Stimulated activated CD4-positive, alpha-beta T cell treated with anti-CD3 and anti-CD28 coated beads, TNF-alpha, amount 100 ng/mL, for 24 hours (primary cell): ENCODE measurements around the gene FBXL16.
A peak's percentile ranks its signal among the peaks of the same experiment; 100 is the strongest.

Experiments
- DNase-seq, 3 experiments: peaks; one replicate each; pipeline ENCODE4 v3.0.0-alpha.2; 2020; ENCODE audit warnings: low read depth in 3 of 3

The FBXL16 gene

GRCh38 chr16:662597-662996 is 43.0 kb downstream of the FBXL16 start:
- DNase-seq, result no peak

GRCh38 chr16:662095-662494 is 43.5 kb downstream of the FBXL16 start:
- DNase-seq, result no peak

- no peak for DNase-seq
Observed at GRCh38 chr16:661184-661821, 44.3 kb downstream of the FBXL16 start.

GRCh38 chr16:660459-661183 is 45.0 kb downstream of the FBXL16 start:
- peak in 2 of 3 experiments; percentile 38 to 66 for DNase-seq

- no peak for DNase-seq
Observed at GRCh38 chr16:660132-660458, 45.5 kb downstream of the FBXL16 start.

GRCh38 chr16:659618-660017 is 46.0 kb downstream of the FBXL16 start:
- DNase-seq, result no peak

GRCh38 chr16:658679-659571 is 46.7 kb downstream of the FBXL16 start:
- DNase-seq, result no peak

- DNase-seq, result no peak
Observed at GRCh38 chr16:657487-657886, 48.1 kb downstream of the FBXL16 start.

- DNase-seq, result no peak
Observed at GRCh38 chr16:654034-654433, 51.6 kb downstream of the FBXL16 start.

- no peak for DNase-seq
Observed at GRCh38 chr16:652454-653305, 52.9 kb downstream of the FBXL16 start.

- no peak for DNase-seq
Observed at GRCh38 chr16:651844-652243, 53.8 kb downstream of the FBXL16 start.

GRCh38 chr16:649631-650030 is 56.0 kb downstream of the FBXL16 start:
- no peak for DNase-seq

GRCh38 chr16:648781-649589 is 56.6 kb downstream of the FBXL16 start, which contains the start of gene WDR90:
Gene WDR90 (plus strand): TSS chr16:649365. CDS start chr16:649417, 52 bp downstream.
- DNase-seq, result peak; percentile 87 to 93 (median 88)

- peak in 1 of 3 experiments; percentile 61 for DNase-seq
Observed at GRCh38 chr16:648071-648780, 57.4 kb downstream of the FBXL16 start.

GRCh38 chr16:647173-647902 is 58.3 kb downstream of the FBXL16 start:
- DNase-seq, result no peak

- DNase-seq, result no peak
Observed at GRCh38 chr16:646679-647172, 58.9 kb downstream of the FBXL16 start.

GRCh38 chr16:645852-646678 is 59.5 kb downstream of the FBXL16 start:
- DNase-seq, result no peak

GRCh38 chr16:644556-644955 is 61.0 kb downstream of the FBXL16 start:
- no peak for DNase-seq
